Endothelial cell of hepatic sinusoid (primary cell): ENCODE measurements around the gene NUP35.
"Not testable (repeated sequence)": the region's sequence is repeated elsewhere in the genome, so short reads cannot be mapped to it uniquely, and the experiment has no call there.

Experiments used
- in situ Hi-C: cut with HindIII; loops from 2 replicates; pipeline ENCODE4 v1.10.0; 2017; ENCODE audit warnings: low sequenced_read_pairs

NUP35 gene

DNA sequence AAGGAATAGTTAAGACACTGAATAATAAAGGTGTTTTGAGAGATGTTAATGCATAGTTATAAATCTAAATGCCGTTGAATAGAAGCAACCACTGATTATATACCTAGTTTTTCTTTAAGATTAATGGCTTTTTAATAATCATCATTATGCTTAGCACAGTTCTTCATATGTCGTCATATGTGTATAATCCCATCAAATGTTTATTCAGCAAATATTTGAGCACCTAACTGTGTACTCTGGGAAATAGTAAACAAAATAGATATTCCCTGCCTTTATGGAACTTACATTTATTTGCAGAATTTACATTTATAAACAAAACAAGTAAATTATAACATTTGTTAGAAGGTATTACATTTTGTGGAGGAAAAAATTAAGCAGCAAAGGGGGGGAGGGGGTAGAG is 9.8 kb downstream of the NUP35 start:
- in situ Hi-C loops: no loop called here

- in situ Hi-C loops: no loop called here
Observed at GRCh38 chr2:183148955-183149354, 24.7 kb downstream of the NUP35 start.

DNA sequence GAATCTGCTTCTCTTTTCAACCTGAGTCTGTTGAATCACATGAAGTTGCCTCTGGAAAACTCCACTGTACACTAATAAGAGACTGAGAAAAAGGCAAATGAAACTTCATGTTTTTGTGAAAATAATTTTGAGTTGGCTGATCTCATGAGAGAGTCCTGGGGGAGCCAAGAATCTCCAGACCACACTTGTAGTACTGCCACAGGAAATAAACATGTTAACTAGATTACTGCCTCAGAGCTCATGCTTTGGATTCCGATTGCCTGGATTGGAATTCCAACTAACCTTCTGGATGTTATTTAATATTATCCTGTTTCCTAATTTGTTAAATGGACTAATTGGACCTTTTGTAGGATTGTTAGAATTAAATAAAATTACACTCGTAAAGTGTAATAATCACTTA is 25.2 kb downstream of the NUP35 start:
- in situ Hi-C loops: no loop called here

DNA sequence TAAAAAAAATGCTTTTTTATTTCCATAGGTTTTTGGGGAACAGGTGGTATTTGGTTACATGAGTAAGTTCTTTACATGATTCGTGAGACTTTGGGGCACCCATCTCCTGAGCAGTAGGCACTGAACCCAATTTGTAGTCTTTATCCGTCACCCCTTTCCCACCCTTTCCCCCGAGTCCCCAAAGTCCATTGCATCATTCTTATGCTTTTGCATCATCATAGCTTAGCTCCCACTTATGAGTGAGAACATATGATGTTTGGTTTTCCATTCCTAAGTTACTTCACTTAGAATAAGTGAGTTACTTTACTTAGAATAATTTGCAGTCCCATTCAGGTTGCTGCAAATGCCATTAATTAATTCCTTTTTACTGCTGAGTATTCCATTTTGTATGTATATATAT is 28.0 kb downstream of the NUP35 start:
- in situ Hi-C loops: not testable (repeated sequence)

GRCh38 chr2:183153967-183154366 is 29.7 kb downstream of the NUP35 start:
- in situ Hi-C loops: no loop called here

DNA sequence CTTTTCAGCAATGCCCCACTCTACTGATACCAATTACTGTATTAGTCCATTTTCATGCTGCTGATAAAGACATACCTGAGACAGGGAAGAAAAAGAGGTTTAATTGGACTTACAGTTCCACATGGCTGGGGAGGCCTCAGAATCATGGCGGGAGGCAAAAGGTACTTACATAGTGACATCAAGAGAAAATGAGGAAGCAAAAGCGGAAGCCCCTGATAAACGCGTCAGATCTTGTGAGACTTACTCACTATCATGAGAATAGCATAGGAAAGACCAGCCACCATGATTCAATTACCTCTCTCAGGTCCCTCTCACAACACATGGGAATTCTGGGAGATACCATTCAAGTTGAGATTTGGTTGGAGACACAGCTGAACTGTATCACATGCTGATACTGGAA is 30.5 kb downstream of the NUP35 start:
- in situ Hi-C loops: not testable (repeated sequence)

DNA sequence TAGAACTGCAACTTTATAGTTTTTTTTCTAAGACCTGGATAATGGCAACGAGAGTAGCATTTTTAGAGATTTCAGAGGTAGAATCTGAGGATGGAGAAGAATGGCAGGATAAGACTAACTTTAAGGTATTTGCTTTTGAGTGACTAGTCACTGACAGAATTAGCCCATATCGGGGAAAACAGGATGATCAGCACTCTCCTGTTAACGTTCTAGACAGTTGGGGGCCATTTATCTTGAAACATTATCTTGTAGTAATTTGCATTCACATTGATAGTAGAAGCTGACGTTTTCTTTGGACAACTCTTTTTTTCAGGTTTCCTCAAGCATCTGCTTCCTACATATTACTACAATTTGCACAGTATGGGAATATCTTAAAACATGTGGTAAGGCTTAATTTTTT is 32.9 kb downstream of the NUP35 start:
- in situ Hi-C loops: no loop called here

DNA sequence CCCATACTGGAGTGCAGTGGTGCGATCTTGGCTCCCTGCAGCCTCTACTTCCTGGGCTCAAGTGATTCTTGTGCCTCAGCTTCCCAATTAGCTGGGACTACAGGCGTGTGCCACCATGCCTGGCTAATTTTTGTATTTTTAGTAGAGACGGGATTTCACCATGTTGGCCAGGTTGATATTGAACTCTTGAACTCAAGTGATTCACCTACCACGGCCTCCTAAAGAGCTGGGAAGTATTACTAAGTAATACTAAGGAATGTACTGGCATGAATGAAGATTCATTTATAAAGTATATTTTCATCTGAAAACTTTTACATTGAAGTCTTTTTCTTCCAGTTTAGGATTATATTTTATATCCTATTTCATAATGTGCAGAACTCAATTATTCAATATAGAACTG is 38.1 kb downstream of the NUP35 start:
- in situ Hi-C loops: no loop called here

GRCh38 chr2:183163821-183164649 is 39.8 kb downstream of the NUP35 start:
- in situ Hi-C loops: no loop called here

GRCh38 chr2:183164650-183165015 is 40.4 kb downstream of the NUP35 start:
- in situ Hi-C loops: no loop called here

- in situ Hi-C loops: no loop called here
Observed at GRCh38 chr2:183166210-183166609, 42.0 kb downstream of the NUP35 start.

DNA sequence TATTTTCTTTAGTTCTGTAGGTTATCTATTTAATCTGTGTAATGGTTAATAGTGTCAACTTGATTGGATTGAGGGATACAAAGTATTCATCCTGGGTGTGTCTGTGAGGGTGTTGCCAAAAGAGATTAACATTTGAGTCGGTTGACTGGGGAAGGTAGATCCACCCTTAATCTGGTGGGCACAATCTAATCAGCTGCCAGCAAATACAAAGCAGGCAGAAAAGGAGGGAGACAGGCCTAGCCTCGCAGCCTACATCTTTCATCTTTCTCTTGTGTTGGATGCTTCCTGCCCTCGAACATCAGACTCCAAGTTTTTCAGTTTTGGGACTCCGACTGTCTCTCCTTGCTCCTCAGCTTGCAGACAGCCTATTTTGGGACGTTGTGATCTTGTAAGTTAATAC is 42.7 kb downstream of the NUP35 start:
- in situ Hi-C loops: not testable (repeated sequence)

GRCh38 chr2:183172220-183172887 is 48.1 kb downstream of the NUP35 start:
- in situ Hi-C loops: no loop called here

DNA sequence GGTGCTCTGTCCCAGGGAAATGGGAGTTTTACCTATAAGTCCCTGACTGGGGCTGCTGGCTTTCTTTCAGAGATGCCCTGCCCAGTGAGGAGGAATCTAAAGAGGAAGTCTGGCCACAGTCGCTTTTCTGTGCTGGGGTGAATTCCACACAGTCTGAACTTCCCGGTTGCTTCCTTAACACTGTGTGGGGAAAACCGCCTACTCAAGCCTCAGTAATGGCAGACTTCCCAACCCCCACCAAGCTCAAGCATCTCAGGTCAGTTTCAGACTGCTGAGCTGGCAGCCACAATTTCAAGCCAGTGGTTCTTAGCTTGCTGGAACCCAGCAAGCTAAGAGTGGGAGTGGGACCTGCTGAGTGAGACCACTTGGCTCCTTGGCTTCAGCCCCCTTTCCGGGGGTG is 54.9 kb downstream of the NUP35 start:
- in situ Hi-C loops: no loop called here

DNA sequence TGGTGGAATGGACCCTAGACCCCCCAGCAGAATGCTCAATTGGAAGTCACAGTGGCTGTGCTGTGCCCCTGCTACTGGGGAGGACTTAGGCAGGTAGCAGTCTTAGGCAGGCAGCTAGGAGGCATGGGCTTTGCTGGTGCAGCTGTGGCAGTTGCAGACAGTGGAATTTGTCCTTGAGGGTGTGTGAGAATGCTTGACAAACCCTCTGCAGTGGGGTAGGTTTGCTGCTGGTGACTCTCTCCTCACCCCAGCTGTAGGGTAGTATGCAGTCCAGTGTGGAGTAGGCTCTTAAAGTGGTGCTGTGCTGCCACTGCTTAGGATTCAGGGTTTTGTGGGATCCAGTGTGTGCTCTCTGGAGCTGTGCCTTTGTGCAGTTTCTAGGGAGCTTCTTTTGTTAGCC is 61.3 kb downstream of the NUP35 start:
- in situ Hi-C loops: no loop called here

DNA sequence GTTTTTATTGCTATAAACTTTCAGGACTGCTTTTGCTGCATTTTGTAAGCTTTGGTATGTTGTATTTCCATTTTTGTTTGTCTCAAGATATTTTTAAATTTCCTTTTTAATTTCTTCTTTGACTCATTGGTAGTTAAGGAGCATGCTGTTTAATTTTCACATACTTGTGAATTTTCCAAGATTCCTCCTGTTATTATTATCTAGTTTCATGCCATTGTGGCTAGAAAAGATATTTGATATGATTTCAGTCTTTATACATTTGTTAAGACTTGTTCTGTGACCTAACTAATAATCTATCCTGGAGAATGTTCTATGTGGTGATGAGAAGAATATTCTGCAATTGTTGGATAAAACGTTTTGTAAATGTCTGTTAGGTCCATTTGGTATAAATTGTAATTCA is 62.1 kb downstream of the NUP35 start:
- in situ Hi-C loops: no loop called here

GRCh38 chr2:183186766-183187165 is 62.5 kb downstream of the NUP35 start:
- in situ Hi-C loops: no loop called here

DNA sequence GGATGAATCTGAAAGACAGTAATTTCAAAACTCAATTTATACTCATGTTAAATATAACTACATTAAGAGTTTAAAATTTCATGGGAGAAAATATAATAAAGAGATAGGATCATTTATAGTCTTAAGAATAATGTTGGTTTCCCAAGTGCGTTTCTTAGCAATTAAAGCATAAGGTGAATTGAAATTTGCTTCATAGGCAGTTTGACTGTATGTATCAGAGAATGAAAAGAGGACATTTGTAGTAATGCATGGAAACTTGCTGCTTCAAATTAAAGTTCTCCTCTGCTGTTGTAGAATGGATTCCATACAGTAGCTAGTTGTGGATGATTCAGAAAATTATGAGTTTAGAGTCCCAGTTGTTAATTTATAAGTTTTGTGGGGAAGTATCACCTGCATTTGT is 68.1 kb downstream of the NUP35 start:
- in situ Hi-C loops: no loop called here

GRCh38 chr2:183193904-183194303 is 69.7 kb downstream of the NUP35 start:
- in situ Hi-C loops: no loop called here

DNA sequence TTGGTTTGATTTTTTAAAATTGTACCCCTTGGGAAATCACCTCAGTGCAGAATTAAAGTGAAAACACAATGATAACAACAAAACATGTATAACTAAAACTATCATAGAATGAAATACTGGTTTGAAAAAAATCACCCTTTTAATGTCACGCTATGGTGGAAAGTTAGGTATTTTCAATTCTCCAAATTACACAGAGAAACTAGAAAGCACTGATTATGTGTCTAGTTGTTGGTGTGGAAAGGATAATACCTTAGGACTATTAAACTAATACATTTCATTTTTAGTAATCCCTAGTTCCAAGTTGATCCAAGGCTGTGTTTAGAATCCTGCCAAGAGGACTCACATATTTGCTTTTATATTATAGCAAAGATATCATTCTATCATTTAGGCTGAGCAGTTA is 71.2 kb downstream of the NUP35 start:
- in situ Hi-C loops: no loop called here

DNA sequence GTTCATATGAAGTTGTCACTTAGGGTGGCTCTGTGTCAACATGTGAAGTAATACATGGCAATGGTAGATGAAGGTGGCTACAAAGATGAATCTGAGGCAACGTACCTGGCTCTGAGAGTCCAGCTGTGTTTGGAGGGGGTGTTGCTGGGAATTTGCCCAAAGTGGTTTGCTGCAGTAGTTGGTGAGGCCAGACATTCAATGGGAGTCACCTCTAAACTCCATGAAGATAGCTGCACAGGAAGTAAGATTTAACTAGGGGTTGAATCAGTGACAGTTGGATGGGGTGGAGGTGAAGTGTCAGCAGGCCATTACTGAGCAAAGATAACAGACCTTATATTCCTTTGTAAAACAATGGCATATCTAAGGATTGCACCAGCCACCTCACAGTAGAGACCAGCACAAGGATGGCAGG is 71.8 kb downstream of the NUP35 start:
- in situ Hi-C loops: no loop called here

DNA sequence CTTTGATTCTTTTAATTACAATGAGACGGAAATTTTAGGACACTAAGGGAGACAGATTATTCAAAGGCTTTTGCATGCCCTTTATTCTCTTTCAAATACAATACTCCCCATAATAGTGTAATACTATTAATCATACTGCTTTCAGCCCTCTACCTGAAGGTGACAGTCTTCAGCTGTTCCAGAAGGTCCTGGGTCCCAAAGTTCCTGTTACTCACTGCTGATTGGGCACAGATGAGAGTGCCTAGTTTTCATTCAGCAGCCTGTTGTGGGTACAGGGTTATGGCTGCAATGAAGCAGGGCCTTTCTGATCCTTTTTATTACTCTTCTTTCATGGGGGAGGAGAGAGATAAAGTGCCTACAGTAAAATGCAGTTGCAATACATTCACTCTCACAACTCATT is 80.2 kb downstream of the NUP35 start:
- in situ Hi-C loops: no loop called here

DNA sequence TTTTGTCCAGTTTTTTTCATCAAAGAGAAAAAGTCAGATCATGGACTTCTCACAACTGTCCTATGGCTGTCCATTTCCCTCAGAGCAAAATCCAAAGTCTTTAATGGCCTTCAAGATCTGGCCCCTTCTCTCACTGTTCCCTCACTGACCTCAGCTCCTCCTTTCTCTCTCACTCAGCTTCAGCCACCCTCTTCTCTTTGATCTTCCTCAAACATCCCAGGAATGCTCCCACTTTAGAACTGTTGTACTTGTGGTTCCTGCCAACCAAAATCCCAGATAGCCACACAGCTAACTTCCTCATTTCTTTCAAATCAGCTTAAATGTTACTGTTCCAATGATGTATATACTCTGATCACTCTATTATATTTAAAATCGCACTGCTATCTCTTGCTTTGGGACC is 82.9 kb downstream of the NUP35 start:
- in situ Hi-C loops: no loop called here
